ENCODE data around the gene ZNF654.

DNA sequence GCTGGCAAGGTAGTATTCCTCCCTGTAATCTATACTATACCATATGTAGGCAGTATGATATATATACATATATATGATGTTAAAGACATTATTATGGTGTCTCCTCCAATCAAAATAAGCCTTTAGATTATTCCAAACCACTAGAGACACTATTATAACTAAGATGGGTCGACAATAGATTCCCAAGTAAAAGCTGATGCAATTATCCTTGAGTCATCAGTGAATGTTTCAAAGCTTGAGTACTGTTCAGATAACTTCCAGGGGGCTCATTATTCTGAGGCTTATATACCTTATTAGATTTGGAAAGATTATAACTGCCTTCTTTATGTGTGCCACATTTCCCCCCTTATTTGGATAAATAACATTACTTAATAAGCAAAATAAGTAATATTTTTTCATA is 78.8 kb downstream of the ZNF654 start:
- TF ChIP-seq, protein P1, sequence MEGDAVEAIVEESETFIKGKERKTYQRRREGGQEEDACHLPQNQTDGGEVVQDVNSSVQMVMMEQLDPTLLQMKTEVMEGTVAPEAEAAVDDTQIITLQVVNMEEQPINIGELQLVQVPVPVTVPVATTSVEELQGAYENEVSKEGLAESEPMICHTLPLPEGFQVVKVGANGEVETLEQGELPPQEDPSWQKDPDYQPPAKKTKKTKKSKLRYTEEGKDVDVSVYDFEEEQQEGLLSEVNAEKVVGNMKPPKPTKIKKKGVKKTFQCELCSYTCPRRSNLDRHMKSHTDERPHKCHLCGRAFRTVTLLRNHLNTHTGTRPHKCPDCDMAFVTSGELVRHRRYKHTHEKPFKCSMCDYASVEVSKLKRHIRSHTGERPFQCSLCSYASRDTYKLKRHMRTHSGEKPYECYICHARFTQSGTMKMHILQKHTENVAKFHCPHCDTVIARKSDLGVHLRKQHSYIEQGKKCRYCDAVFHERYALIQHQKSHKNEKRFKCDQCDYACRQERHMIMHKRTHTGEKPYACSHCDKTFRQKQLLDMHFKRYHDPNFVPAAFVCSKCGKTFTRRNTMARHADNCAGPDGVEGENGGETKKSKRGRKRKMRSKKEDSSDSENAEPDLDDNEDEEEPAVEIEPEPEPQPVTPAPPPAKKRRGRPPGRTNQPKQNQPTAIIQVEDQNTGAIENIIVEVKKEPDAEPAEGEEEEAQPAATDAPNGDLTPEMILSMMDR (conservative IDR thresholded peaks at IDR 0.05; ENCODE audit: low read length), result no peak
- TF ChIP-seq EZH2phosphoT487 (IDR thresholded peaks at IDR 0.05; ENCODE audit: borderline replicate concordance, low read depth, low read length), result no peak

Data from OCI-LY7 (cell line).